Natural killer cell (primary cell): Measurements from ENCODE around the gene CALML5. TPM values are rescaled to one million over a fixed set of nuclear protein-coding genes. Genes with fewer than 3 reads are reported as not detected.

Source experiments
- ATAC-seq, 3 donors: fragments of 150-1000 bp in 2 of 3; fragments of 200-7000 bp in 1 of 3; cut with Tn5 transposase; 1 replicate in 1 of 3; 2 replicates in 2 of 3; pipeline ENCODE4 v1.10.0; 2021; ENCODE audit warnings: mild to moderate bottlenecking in 2 of 3, moderate library complexity in 2 of 3
- DNase-seq, 2 donors: peaks; one replicate each; pipeline versions ENCODE4 v3.0.0 to v3.0.0-alpha.2; 2013 to 2021; ENCODE audit warnings: mixed read lengths in 1 of 2
- H3K27ac ChIP-seq: one replicate; pipeline ENCODE4 v1.5.1; 2013; ENCODE audit warnings: mild to moderate bottlenecking, low read length
- H3K27me3 ChIP-seq: one replicate; pipeline ENCODE4 v1.6.1; 2013; ENCODE audit warnings: low read length; ENCODE audit not compliant: control insufficient read depth, insufficient read depth
- H3K36me3 ChIP-seq: one replicate; pipeline ENCODE4 v1.6.1; 2013; ENCODE audit warnings: low read length; ENCODE audit not compliant: control insufficient read depth, insufficient read depth
- H3K4me1 ChIP-seq: one replicate; pipeline ENCODE4 v1.6.1; 2013; ENCODE audit warnings: low read length; ENCODE audit not compliant: control insufficient read depth, insufficient read depth
- H3K4me3 ChIP-seq: one replicate; pipeline ENCODE4 v1.5.1; 2013; ENCODE audit warnings: low read length
- H3K9me3 ChIP-seq: one replicate; pipeline ENCODE4 v1.6.1; 2013; ENCODE audit warnings: low read length; ENCODE audit not compliant: control insufficient read depth, insufficient read depth
- H3K27ac Mint-ChIP-seq, 2 donors: one replicate each; pipeline ENCODE4 v1.8.0; 2022; ENCODE audit warnings: mild to moderate bottlenecking in 2 of 2, mixed read lengths in 2 of 2, moderate library complexity in 1 of 2
- H3K27me3 Mint-ChIP-seq, 2 donors: one replicate each; pipeline ENCODE4 v1.8.0; 2022; ENCODE audit warnings: low read depth in 2 of 2, mixed read lengths in 2 of 2
- H3K36me3 Mint-ChIP-seq: one replicate; pipeline ENCODE4 v1.8.0; 2022; ENCODE audit warnings: mixed read lengths
- H3K4me1 Mint-ChIP-seq, 2 donors: one replicate each; pipeline ENCODE4 v1.8.0; 2022; ENCODE audit warnings: mixed read lengths in 2 of 2
- H3K4me3 Mint-ChIP-seq: one replicate; pipeline ENCODE4 v1.8.0; 2022; ENCODE audit warnings: mild to moderate bottlenecking, moderate library complexity, mixed read lengths
- H3K9me3 Mint-ChIP-seq, 2 donors: one replicate each; pipeline ENCODE4 v1.8.0; 2022; ENCODE audit warnings: mixed read lengths in 2 of 2
- WGBS: methylation state at CpG from one replicate; pipeline ENCODE4 v1.1.7; 2013; ENCODE audit warnings: missing lambda C conversion rate; ENCODE audit not compliant: insufficient coverage; 5-methylcytosine and 5-hydroxymethylcytosine counted together
- intact Hi-C: fragments of 100-400 bp; cut with micrococcal nuclease; formaldehyde crosslinking; loops from one replicate; pipeline ENCODE4 v1.14.2; 2022
- total RNA-seq, 4 donors: library from RNA; stranded (reverse); fragments of 120-200 nt in 1 of 4; gene quantifications; one replicate each; pipeline versions ENCODE4 v1.2.3 to v1.2.4, GENCODE V29; 2013 to 2022
- TF ChIP-seq, protein P1 (sequence below): fragments of 200-600 bp; IDR thresholded peaks from one replicate; pipeline ENCODE4 v1.8.0; 2022; ENCODE audit warnings: antibody characterized with exemption

Gene CALML5
- total RNA-seq, 3 donors from 2014 or later (not counting 1 experiment from before 2014, with no cell fraction given), result not detected

DNA sequence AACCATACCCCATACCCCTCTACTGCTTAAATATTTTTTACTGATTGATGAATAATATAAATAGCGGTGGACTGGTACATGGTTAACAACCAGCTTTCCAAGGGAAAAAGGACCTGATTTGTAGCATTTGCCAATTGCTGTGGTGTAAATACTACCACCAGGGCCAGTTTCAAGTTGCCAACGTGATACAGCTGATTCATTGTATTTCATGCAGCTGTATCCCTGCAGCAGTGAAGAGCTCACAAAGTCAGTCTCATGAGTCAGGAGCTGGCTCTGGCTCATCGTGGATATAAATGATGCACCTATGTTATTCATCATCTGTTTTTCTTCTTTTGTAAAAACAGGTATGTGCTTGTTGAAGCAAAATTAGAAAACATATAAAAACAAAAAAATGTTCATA is 15.2 kb downstream of the CALML5 start:
- no peaks in the 10 kb centered on the region for H3K27me3 ChIP-seq
- H3K27ac Mint-ChIP-seq, result no peak overlapping the region
- H3K36me3 ChIP-seq, result no peaks in the 10 kb centered on the region
- H3K4me3 ChIP-seq, result no peak overlapping the region
- no peaks in the 10 kb centered on the region for H3K27me3 Mint-ChIP-seq
- WGBS, result 85% methylated on average over 3 of the region's 3 CpGs
- intact Hi-C loops, result no loop called here
- H3K36me3 Mint-ChIP-seq, result no peaks in the 10 kb centered on the region
- TF ChIP-seq, protein P1, sequence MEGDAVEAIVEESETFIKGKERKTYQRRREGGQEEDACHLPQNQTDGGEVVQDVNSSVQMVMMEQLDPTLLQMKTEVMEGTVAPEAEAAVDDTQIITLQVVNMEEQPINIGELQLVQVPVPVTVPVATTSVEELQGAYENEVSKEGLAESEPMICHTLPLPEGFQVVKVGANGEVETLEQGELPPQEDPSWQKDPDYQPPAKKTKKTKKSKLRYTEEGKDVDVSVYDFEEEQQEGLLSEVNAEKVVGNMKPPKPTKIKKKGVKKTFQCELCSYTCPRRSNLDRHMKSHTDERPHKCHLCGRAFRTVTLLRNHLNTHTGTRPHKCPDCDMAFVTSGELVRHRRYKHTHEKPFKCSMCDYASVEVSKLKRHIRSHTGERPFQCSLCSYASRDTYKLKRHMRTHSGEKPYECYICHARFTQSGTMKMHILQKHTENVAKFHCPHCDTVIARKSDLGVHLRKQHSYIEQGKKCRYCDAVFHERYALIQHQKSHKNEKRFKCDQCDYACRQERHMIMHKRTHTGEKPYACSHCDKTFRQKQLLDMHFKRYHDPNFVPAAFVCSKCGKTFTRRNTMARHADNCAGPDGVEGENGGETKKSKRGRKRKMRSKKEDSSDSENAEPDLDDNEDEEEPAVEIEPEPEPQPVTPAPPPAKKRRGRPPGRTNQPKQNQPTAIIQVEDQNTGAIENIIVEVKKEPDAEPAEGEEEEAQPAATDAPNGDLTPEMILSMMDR, result no peak
- no peaks in the 10 kb centered on the region for H3K4me1 Mint-ChIP-seq
- no peaks in the 10 kb centered on the region for H3K4me1 ChIP-seq
- no peak overlapping the region for H3K27ac ChIP-seq
- ATAC-seq (no peak), DNase-seq (no peak)
- H3K9me3 ChIP-seq, result no peaks in the 10 kb centered on the region
- no peak overlapping the region for H3K4me3 Mint-ChIP-seq
- no peaks in the 10 kb centered on the region for H3K9me3 Mint-ChIP-seq

DNA sequence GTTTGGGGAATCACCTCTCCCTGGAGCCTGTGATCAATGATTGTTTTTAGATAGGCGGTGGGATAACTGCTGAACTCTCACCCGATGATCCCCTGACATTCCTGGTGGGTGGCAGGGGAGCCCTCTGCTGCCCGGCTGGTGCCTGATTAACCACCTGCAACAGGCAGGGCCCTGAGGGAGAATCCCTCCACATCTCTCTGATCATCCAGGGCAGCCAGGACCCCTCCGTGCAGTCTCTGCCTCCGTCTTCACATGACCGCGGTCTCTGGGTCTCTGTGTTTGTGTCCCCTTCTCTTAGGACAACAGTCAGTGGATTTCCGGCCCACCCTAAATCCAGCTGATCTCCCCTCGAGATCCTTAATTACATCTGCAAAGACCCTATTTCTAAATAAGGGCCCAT is 17.4 kb downstream of the CALML5 start:
- no peak for DNase-seq
- ATAC-seq, result no peak
- Mint-ChIP-seq H3K4me3 (no peak overlapping the region), H3K9me3 (no peaks in the 10 kb centered on the region), H3K27me3 (no peaks in the 10 kb centered on the region), H3K27ac (no peak overlapping the region), H3K36me3 (no peaks in the 10 kb centered on the region), H3K4me1 (no peaks in the 10 kb centered on the region)
- 95% methylated on average over 9 of the region's 9 CpGs for WGBS
- TF ChIP-seq, protein P1, result no peak
- Histone ChIP-seq H3K27me3 (no peaks in the 10 kb centered on the region), H3K27ac (no peak overlapping the region), H3K4me3 (no peak overlapping the region), H3K36me3 (no peaks in the 10 kb centered on the region), H3K9me3 (no peaks in the 10 kb centered on the region), H3K4me1 (no peaks in the 10 kb centered on the region)
- intact Hi-C loops, result no loop called here

DNA sequence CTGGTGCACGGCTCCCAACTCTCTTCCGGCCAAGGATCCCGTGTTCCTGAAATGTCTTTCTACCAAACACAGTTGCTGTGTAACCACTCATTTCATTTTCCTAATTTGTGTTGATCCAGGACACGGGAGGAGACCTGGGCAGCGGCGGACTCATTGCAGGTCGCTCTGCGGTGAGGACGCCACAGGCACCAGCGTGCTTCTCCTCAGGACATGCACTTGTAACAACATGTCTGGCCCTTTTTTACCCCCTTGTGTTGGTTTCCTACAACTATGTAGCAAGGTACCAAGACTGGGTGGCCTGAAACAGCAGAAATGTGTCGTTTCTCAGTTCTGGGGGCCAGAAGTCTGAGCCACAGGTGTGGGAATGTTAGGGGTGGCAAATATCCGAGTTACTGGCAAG is 18.2 kb downstream of the CALML5 start:
- Histone ChIP-seq H3K4me3 (no peak overlapping the region), H3K4me1 (no peaks in the 10 kb centered on the region), H3K36me3 (no peaks in the 10 kb centered on the region), H3K27ac (no peak overlapping the region), H3K27me3 (no peaks in the 10 kb centered on the region), H3K9me3 (no peaks in the 10 kb centered on the region)
- Mint-ChIP-seq H3K4me1 (no peaks in the 10 kb centered on the region), H3K4me3 (no peak overlapping the region), H3K27ac (no peak overlapping the region), H3K27me3 (no peaks in the 10 kb centered on the region), H3K36me3 (no peaks in the 10 kb centered on the region), H3K9me3 (no peaks in the 10 kb centered on the region)
- no peak for DNase-seq
- ATAC-seq, result no peak
- TF ChIP-seq, protein P1, result no peak
- intact Hi-C loops, result no loop called here
- 92% methylated on average over 12 of the region's 12 CpGs for WGBS

DNA sequence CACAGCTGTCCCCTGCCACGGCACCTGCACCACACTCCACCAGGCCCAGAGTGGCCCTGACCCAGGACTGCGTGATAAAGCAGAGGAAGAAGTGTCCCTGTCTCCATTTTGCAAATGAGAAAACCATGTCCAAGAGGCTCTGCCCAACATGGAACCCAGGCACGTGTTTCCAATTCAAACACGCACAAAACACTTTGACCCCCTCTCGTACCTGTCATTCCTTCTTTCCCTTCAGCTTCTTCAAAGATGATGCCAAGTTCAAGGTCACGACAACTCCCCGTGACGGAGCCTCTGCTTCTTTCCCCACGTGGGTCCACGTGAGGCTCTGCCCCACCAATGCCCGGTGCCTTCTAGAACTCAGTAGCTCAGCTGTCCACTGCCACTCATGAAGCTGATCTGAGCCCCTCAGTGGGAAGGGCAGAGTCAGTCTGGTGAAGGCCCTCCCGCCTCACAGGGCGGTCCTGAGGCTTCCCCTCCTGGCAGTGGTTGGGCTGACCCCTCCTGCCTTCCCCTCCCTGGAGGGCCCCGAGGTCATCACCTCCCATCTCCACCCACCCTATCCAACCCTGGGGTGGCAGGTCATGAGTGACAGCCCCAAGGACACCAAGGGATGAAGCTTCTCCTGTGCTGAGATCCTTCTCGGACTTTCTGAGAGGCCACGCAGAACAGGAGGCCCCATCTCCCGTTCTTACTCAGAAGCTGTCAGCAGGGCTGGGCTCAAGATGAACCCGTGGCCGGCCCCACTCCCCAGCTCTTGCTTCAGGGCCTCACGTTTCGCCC is 19.0 kb downstream of the CALML5 start:
- no peaks in the 10 kb centered on the region for H3K36me3 Mint-ChIP-seq
- H3K9me3 Mint-ChIP-seq, result no peaks in the 10 kb centered on the region
- Histone ChIP-seq H3K27me3 (no peaks in the 10 kb centered on the region), H3K36me3 (no peaks in the 10 kb centered on the region), H3K4me3 (no peak overlapping the region), H3K9me3 (no peaks in the 10 kb centered on the region), H3K4me1 (no peaks in the 10 kb centered on the region), H3K27ac (no peak overlapping the region)
- intact Hi-C loops, result no loop called here
- no peak overlapping the region for H3K27ac Mint-ChIP-seq
- H3K27me3 Mint-ChIP-seq, result no peaks in the 10 kb centered on the region
- no peak overlapping the region for H3K4me3 Mint-ChIP-seq
- WGBS, result 82% methylated on average over 21 of the region's 21 CpGs
- ATAC-seq (no peak), DNase-seq (no peak)
- H3K4me1 Mint-ChIP-seq, result no peaks in the 10 kb centered on the region
- TF ChIP-seq, protein P1, result no peak
